Mesendoderm (in vitro differentiated cells): ENCODE data around the gene BOC.

Experiments used
- DNase-seq: peaks from one replicate; pipeline ENCODE4 v3.0.0; 2013
- H2AK5ac ChIP-seq: 2 replicates; pipeline ENCODE4 v1.6.1; 2013; ENCODE audit warnings: low read length, inconsistent platforms
- H2BK120ac ChIP-seq: 2 replicates; pipeline ENCODE4 v1.6.1; 2013; ENCODE audit warnings: low read depth, mild to moderate bottlenecking, low read length, moderate library complexity, mixed read lengths
- H2BK15ac ChIP-seq: replicated peaks from 2 replicates; pipeline ENCODE4 v1.6.1; 2013; ENCODE audit warnings: low read depth, mild to moderate bottlenecking, moderate library complexity
- H2BK5ac ChIP-seq: 2 replicates; pipeline ENCODE4 v1.6.1; 2013; ENCODE audit warnings: low read length, inconsistent platforms
- H3K18ac ChIP-seq: 2 replicates; pipeline ENCODE4 v1.6.1; 2013; ENCODE audit warnings: mild to moderate bottlenecking, low read length, mixed read lengths
- H3K23ac ChIP-seq: one replicate; pipeline ENCODE4 v1.6.1; 2013; ENCODE audit warnings: low read length
- H3K27ac ChIP-seq: 2 replicates; pipeline ENCODE4 v1.5.1; 2013; ENCODE audit warnings: low read depth, mild to moderate bottlenecking, inconsistent platforms, low read length, moderate library complexity
- H3K27me3 ChIP-seq: 2 replicates; pipeline ENCODE4 v1.6.1; 2013; ENCODE audit warnings: low read length, control low read depth, mild to moderate bottlenecking, inconsistent platforms; ENCODE audit not compliant: insufficient read depth, poor library complexity
- H3K36me3 ChIP-seq: 2 replicates; pipeline ENCODE4 v1.6.1; 2013; ENCODE audit warnings: low read length, inconsistent platforms; ENCODE audit not compliant: control insufficient read depth, insufficient read depth
- H3K4ac ChIP-seq: one replicate; pipeline ENCODE4 v1.6.1; 2013; ENCODE audit warnings: low read depth, mild to moderate bottlenecking, low read length, moderate library complexity
- H3K4me1 ChIP-seq: 2 replicates; pipeline ENCODE4 v1.6.1; 2013; ENCODE audit warnings: low read depth, low read length, inconsistent platforms; ENCODE audit not compliant: control insufficient read depth
- H3K4me2 ChIP-seq: 2 replicates; pipeline ENCODE4 v1.6.1; 2013; ENCODE audit warnings: low read length
- H3K4me3 ChIP-seq: 2 replicates; pipeline ENCODE4 v1.5.1; 2013; ENCODE audit warnings: mild to moderate bottlenecking, low read length
- H3K56ac ChIP-seq: one replicate; pipeline ENCODE4 v1.6.1; 2013; ENCODE audit warnings: low read length
- H3K79me1 ChIP-seq: 2 replicates; pipeline ENCODE4 v1.6.1; 2013; ENCODE audit warnings: low read length, inconsistent platforms
- H3K79me2 ChIP-seq: 2 replicates; pipeline ENCODE4 v1.6.1; 2013; ENCODE audit warnings: mild to moderate bottlenecking, low read length; ENCODE audit not compliant: control insufficient read depth, insufficient read depth
- H3K9ac ChIP-seq: 2 replicates; pipeline ENCODE4 v1.6.1; 2013; ENCODE audit warnings: low read length, inconsistent platforms
- H4K5ac ChIP-seq: one replicate; pipeline ENCODE4 v1.6.1; 2013; ENCODE audit warnings: low read length
- H4K8ac ChIP-seq: one replicate; pipeline ENCODE4 v1.6.1; 2013; ENCODE audit warnings: low read depth, mild to moderate bottlenecking, control low read depth, low read length, moderate library complexity
- WGBS: extraction: QIAGEN DNeasy Blood & Tissue Kit; methylation state at CpG from one replicate; pipeline ENCODE4 v1.1.7; 2013; ENCODE audit warnings: low lambda C conversion rate, missing lambda C conversion rate; ENCODE audit not compliant: insufficient coverage; ENCODE audit errors: extremely low coverage; 5-methylcytosine and 5-hydroxymethylcytosine counted together

BOC gene

GRCh38 chr3:113183748-113184661, 27.4 kb upstream of the BOC start:
- H3K56ac ChIP-seq, result no peak overlapping the region

GRCh38 chr3:113185194-113185835, 26.0 kb upstream of the BOC start:
- no peaks in the 10 kb centered on the region for H3K36me3 ChIP-seq
- H3K27ac ChIP-seq, result no peak overlapping the region
- H2BK15ac ChIP-seq, result no peak overlapping the region
- no peak overlapping the region for H3K18ac ChIP-seq
- no peak overlapping the region for H2BK120ac ChIP-seq
- H3K23ac ChIP-seq, result no peak overlapping the region
- no peaks in the 10 kb centered on the region for H3K79me1 ChIP-seq
- H3K4me2 ChIP-seq, result no peak overlapping the region
- no peak overlapping the region for H3K9ac ChIP-seq
- H3K56ac ChIP-seq, result no peak overlapping the region
- no peak overlapping the region for H4K8ac ChIP-seq
- no peaks in the 10 kb centered on the region for H3K4me1 ChIP-seq
- H3K27me3 ChIP-seq, result no peaks in the 10 kb centered on the region
- no peak for DNase-seq
- no peak overlapping the region for H2BK5ac ChIP-seq
- H2AK5ac ChIP-seq, result no peak overlapping the region
- H4K5ac ChIP-seq, result no peak overlapping the region
- no peak overlapping the region for H3K4ac ChIP-seq
- no peak overlapping the region for H3K4me3 ChIP-seq
- H3K79me2 ChIP-seq, result no peaks in the 10 kb centered on the region

More at GRCh38 chr3:113183748-113184661, 27.4 kb upstream of the BOC start:
- Histone ChIP-seq H2AK5ac (no peak overlapping the region), H3K4me1 (no peaks in the 10 kb centered on the region), H2BK15ac (no peak overlapping the region), H3K79me2 (no peaks in the 10 kb centered on the region), H3K23ac (no peak overlapping the region), H3K27me3 (no peaks in the 10 kb centered on the region), H3K4ac (no peak overlapping the region), H2BK120ac (no peak overlapping the region), H4K5ac (no peak overlapping the region), H3K4me2 (no peak overlapping the region), H3K18ac (no peak overlapping the region), H3K4me3 (no peak overlapping the region), H3K27ac (no peak overlapping the region), H4K8ac (no peak overlapping the region), H3K36me3 (no peaks in the 10 kb centered on the region), H2BK5ac (no peak overlapping the region), H3K9ac (no peak overlapping the region), H3K79me1 (no peaks in the 10 kb centered on the region)
- WGBS, result no CpG with 5 or more reads among the region's 13 CpGs
- no peak for DNase-seq

GRCh38 chr3:113186566-113186965, 24.8 kb upstream of the BOC start:
- Histone ChIP-seq H3K9ac (no peak overlapping the region), H3K18ac (no peak overlapping the region), H4K5ac (no peak overlapping the region), H3K79me1 (no peaks in the 10 kb centered on the region), H4K8ac (no peak overlapping the region), H2AK5ac (no peak overlapping the region), H2BK120ac (no peak overlapping the region), H3K4me2 (no peak overlapping the region), H3K4ac (no peak overlapping the region), H3K79me2 (no peaks in the 10 kb centered on the region), H2BK5ac (no peak overlapping the region), H3K23ac (no peak overlapping the region), H3K56ac (no peak overlapping the region), H3K36me3 (no peaks in the 10 kb centered on the region), H3K4me3 (no peak overlapping the region), H3K27ac (no peak overlapping the region), H2BK15ac (no peak overlapping the region), H3K27me3 (no peaks in the 10 kb centered on the region), H3K4me1 (no peaks in the 10 kb centered on the region)
- no peak for DNase-seq
- WGBS, result no CpG with 5 or more reads among the region's 5 CpGs

GRCh38 chr3:113193288-113193687, 18.1 kb upstream of the BOC start:
- Histone ChIP-seq H4K5ac (no peak overlapping the region), H3K79me2 (no peaks in the 10 kb centered on the region), H3K4me2 (no peak overlapping the region), H3K23ac (no peak overlapping the region), H3K27me3 (no peaks in the 10 kb centered on the region), H2BK120ac (no peak overlapping the region), H3K9ac (no peak overlapping the region), H3K56ac (peak overlapping the region; percentile 12), H2AK5ac (no peak overlapping the region), H3K36me3 (no peaks in the 10 kb centered on the region), H3K4me3 (no peak overlapping the region), H3K4me1 (peaks cover 2% of the 10 kb centered on the region), H3K27ac (no peak overlapping the region), H3K79me1 (no peaks in the 10 kb centered on the region), H2BK5ac (no peak overlapping the region), H3K18ac (no peak overlapping the region), H4K8ac (no peak overlapping the region), H3K4ac (no peak overlapping the region), H2BK15ac (no peak overlapping the region)
- DNase-seq, result peak; percentile 28
- WGBS, result no CpG with 5 or more reads among the region's 8 CpGs

- peaks cover 2% of the 10 kb centered on the region for H3K4me1 ChIP-seq
- no peak overlapping the region for H3K27ac ChIP-seq
- H2BK120ac ChIP-seq, result no peak overlapping the region
- H4K5ac ChIP-seq, result no peak overlapping the region
- no peak overlapping the region for H3K56ac ChIP-seq
- H3K79me1 ChIP-seq, result no peaks in the 10 kb centered on the region
- no peak overlapping the region for H3K4me3 ChIP-seq
- no peak overlapping the region for H3K18ac ChIP-seq
- H2BK15ac ChIP-seq, result no peak overlapping the region
- H2AK5ac ChIP-seq, result no peak overlapping the region
- H2BK5ac ChIP-seq, result no peak overlapping the region
- H3K36me3 ChIP-seq, result no peaks in the 10 kb centered on the region
- no peak for DNase-seq
- H4K8ac ChIP-seq, result no peak overlapping the region
- no peak overlapping the region for H3K9ac ChIP-seq
- no peak overlapping the region for H3K4ac ChIP-seq
- no CpG with 5 or more reads among the region's 1 CpG for WGBS
- H3K4me2 ChIP-seq, result no peak overlapping the region
- H3K27me3 ChIP-seq, result no peaks in the 10 kb centered on the region
- no peaks in the 10 kb centered on the region for H3K79me2 ChIP-seq
- H3K23ac ChIP-seq, result no peak overlapping the region
Measured at GRCh38 chr3:113193719-113194118, 17.6 kb upstream of the BOC start.
